Tibial artery (tissue), 4 donors: ENCODE measurements around the gene IMPACT.

Source experiments
- DNase-seq, 2 donors: peaks; one replicate each; pipeline ENCODE4 v3.0.0-alpha.2; 2019
- H3K27ac ChIP-seq, 2 donors: fragments of 200-600 bp; sonication (generic) in 1 of 2; 1 replicate in 1 of 2; 2 replicates in 1 of 2; pipeline ENCODE4 v1.5.1; 2018 to 2019; ENCODE audit warnings: mild to moderate bottlenecking in 1 of 2
- H3K27me3 ChIP-seq, 2 donors: fragments of 200-600 bp; sonication (generic) in 1 of 2; one replicate each; pipeline versions ENCODE4 v1.5.1 to v1.6.0; 2016 to 2019
- H3K36me3 ChIP-seq, 3 donors: fragments of 200-600 bp; sonication (generic) in 2 of 3; one replicate each; pipeline ENCODE4 v1.5.1; 2016 to 2019; ENCODE audit warnings: mild to moderate bottlenecking in 2 of 3
- H3K4me1 ChIP-seq, 4 donors: fragments of 200-600 bp; sonication (generic) in 2 of 4; 1 replicate in 3 of 4; 2 replicates in 1 of 4; pipeline ENCODE4 v1.5.1; 2016 to 2019
- H3K4me3 ChIP-seq, 2 donors: fragments of 200-600 bp; sonication (generic) in 1 of 2; 1 replicate in 1 of 2; 2 replicates in 1 of 2; pipeline ENCODE4 v1.5.1; 2018 to 2019; ENCODE audit warnings: mild to moderate bottlenecking in 2 of 2
- H3K9me3 ChIP-seq, 3 donors: fragments of 200-600 bp; sonication (generic) in 1 of 3; one replicate each; pipeline ENCODE4 v1.5.1; 2016 to 2019
- CTCF ChIP-seq, 2 experiments: fragments of 200-600 bp in 1 of 2; fragments of 450-650 bp in 1 of 2; IDR thresholded peaks; one replicate each; pipeline ENCODE4 v1.5.1; 2017 to 2019; ENCODE audit warnings: antibody characterized with exemption in 2 of 2, mild to moderate bottlenecking in 1 of 2, moderate library complexity in 1 of 2
- intact Hi-C: fragments of 100-400 bp; cut with DNase I; formaldehyde crosslinking; loops from one replicate; pipeline ENCODE4 v1.15.0; 2023; ENCODE audit warnings: low total_unique reads

Gene IMPACT

GRCh38 chr18:24408496-24408895, 18.0 kb upstream of the IMPACT start:
- no peak for TF ChIP-seq CTCF (IDR thresholded peaks at IDR 0.05)
- Histone ChIP-seq H3K27ac (no peak overlapping the region), H3K36me3 (no peaks in the 10 kb centered on the region), H3K4me1 (no peaks in the 10 kb centered on the region), H3K9me3 (no peaks in the 10 kb centered on the region), H3K4me3 (no peak overlapping the region), H3K27me3 (no peaks in the 10 kb centered on the region)
- intact Hi-C loops = no loop called here
- no peak for DNase-seq

GRCh38 chr18:24413148-24413547, 13.3 kb upstream of the IMPACT start:
- H3K27me3 ChIP-seq = peaks cover 0 to 9% of the 10 kb centered on the region in 2 donors
- H3K4me3 ChIP-seq = no peak overlapping the region
- no peaks in the 10 kb centered on the region for H3K9me3 ChIP-seq
- intact Hi-C loops = no loop called here
- H3K36me3 ChIP-seq = no peaks in the 10 kb centered on the region
- TF ChIP-seq CTCF (IDR thresholded peaks at IDR 0.05) = peak in 1 of 2 experiments; percentile 13
- no peak for DNase-seq
- no peak overlapping the region for H3K27ac ChIP-seq
- no peaks in the 10 kb centered on the region for H3K4me1 ChIP-seq

GRCh38 chr18:24414349-24415003, 12.0 kb upstream of the IMPACT start:
- intact Hi-C loops = no loop called here
- no peak for DNase-seq
- no peak for TF ChIP-seq CTCF (IDR thresholded peaks at IDR 0.05)

GRCh38 chr18:24417480-24417879, 9.0 kb upstream of the IMPACT start:
- Histone ChIP-seq H3K4me1 (no peaks in the 10 kb centered on the region), H3K27me3 (peaks cover 0 to 37% of the 10 kb centered on the region in 2 donors), H3K9me3 (no peaks in the 10 kb centered on the region), H3K4me3 (no peak overlapping the region), H3K36me3 (no peaks in the 10 kb centered on the region), H3K27ac (no peak overlapping the region)
- intact Hi-C loops = no loop called here
- no peak for TF ChIP-seq CTCF (IDR thresholded peaks at IDR 0.05)
- DNase-seq = no peak

More at GRCh38 chr18:24414349-24415003, 12.0 kb upstream of the IMPACT start:
- Histone ChIP-seq H3K4me1 (no peaks in the 10 kb centered on the region), H3K4me3 (no peak overlapping the region), H3K27me3 (peaks cover 0 to 23% of the 10 kb centered on the region in 2 donors), H3K27ac (no peak overlapping the region), H3K36me3 (no peaks in the 10 kb centered on the region), H3K9me3 (no peaks in the 10 kb centered on the region)

- Histone ChIP-seq H3K36me3 (no peaks in the 10 kb centered on the region), H3K27ac (no peak overlapping the region), H3K27me3 (peaks cover 0 to 39% of the 10 kb centered on the region in 2 donors), H3K4me3 (no peak overlapping the region), H3K9me3 (no peaks in the 10 kb centered on the region), H3K4me1 (no peaks in the 10 kb centered on the region)
- intact Hi-C loops = loop anchor here (10.0 kb wide), 2 partner anchors 64 to 66 kb away; no protein-coding TSS in a partner anchor
- DNase-seq = no peak
- TF ChIP-seq CTCF (IDR thresholded peaks at IDR 0.05) = no peak
These were observed 5.9 kb upstream of the IMPACT start for GRCh38 chr18:24420551-24420950.
